ENCODE measurements around the gene SEMA4F.

SEMA4F gene

DNA sequence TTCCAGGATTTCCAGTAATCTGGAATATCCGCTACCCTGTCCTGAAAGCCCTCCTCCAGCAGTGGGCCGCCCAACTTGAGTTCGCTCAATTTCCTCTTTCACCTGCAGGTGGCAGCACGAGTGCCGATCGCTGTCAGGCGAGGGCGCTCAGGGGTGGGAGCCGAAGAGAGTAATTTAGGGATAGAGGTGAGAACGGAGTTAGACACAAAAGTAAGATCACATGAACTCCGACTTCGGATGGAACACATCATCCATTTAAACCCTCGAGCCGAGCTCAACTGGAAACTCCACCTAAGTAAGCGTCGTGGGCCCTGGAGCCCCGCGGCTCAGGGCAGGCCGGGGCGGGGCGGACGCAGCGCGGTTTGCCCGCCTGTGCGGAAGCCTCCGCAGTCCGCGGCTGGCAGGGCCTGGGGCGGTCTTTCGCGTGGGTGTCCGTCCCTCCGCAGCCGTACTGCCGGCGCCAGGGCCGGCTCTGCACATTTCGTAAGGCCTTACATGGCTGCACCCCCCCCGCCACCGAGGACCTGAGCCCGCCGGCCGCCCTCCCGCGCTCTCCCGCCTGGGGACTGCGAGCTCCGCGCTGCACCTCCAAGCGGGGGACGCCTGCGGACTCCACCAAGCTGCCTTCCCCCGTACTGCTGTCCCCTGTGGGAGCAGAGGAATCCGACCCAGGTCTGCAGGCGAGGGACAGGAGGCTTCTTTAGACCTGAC, 61.2 kb downstream of the SEMA4F start:
- peak; percentile 41 for DNase-seq (ENCODE audit: extremely low read depth, low read depth)
- peak; percentile 86 for TF ChIP-seq CTCF (IDR thresholded peaks at IDR 0.05; ENCODE audit: low read depth, low read length)

GRCh38 chr2:74715880-74716279, 61.8 kb downstream of the SEMA4F start:
- TF ChIP-seq CTCF (IDR thresholded peaks at IDR 0.05; ENCODE audit: low read depth, low read length): no peak
- no peak for DNase-seq (ENCODE audit: extremely low read depth, low read depth)

DNA sequence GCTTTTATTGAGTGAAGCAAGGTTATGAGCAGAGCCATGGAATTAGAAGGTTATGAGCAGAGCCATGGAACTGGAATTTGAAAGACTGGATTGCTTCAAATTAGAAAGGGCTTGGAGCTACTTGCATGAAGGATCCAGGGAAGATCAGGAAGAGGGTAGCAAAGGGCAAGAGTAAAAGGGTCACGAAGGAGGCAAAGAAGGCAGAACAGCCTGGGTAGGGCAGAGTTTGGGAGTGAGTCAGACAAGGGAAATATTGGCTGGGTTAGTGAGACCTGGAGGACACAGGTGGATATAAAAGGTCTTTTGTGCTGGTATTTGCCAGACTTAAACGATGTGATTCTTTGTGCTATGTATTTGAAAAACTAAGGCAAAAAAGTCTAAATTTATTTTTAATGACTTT, 65.0 kb downstream of the SEMA4F start:
- TF ChIP-seq CTCF (IDR thresholded peaks at IDR 0.05; ENCODE audit: low read depth, low read length): no peak
- no peak for DNase-seq (ENCODE audit: extremely low read depth, low read depth)

GRCh38 chr2:74721316-74721715, 67.3 kb downstream of the SEMA4F start:
- TF ChIP-seq CTCF (IDR thresholded peaks at IDR 0.05; ENCODE audit: low read depth, low read length): no peak
- no peak for DNase-seq (ENCODE audit: extremely low read depth, low read depth)

DNA sequence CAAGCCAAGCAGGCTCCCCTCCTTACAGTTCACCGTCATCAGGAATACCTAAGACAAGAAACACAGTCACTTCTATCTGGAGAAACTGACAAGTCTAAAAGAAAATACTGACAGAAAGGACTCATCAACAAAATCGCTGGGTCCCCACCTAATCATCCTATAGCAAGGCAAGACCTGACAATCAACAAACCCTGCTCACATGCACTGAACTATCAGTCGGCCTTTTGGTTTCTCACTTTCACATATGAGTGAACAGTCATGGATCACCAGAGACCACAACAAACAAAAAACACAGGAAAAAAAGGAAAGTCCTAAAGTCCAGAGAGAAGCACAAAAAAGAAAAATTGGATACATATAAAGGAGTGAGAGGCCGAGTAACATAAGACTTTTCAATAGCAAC, 70.4 kb downstream of the SEMA4F start:
- DNase-seq (ENCODE audit: extremely low read depth, low read depth): no peak

GRCh38 chr2:74725287-74725686, 71.2 kb downstream of the SEMA4F start:
- no peak for TF ChIP-seq CTCF (IDR thresholded peaks at IDR 0.05; ENCODE audit: low read depth, low read length)
- DNase-seq (ENCODE audit: extremely low read depth, low read depth): no peak

More for the DNA sequence above, 70.4 kb downstream of the SEMA4F start:
- no peak for TF ChIP-seq CTCF (IDR thresholded peaks at IDR 0.05; ENCODE audit: low read depth, low read length)

DNA sequence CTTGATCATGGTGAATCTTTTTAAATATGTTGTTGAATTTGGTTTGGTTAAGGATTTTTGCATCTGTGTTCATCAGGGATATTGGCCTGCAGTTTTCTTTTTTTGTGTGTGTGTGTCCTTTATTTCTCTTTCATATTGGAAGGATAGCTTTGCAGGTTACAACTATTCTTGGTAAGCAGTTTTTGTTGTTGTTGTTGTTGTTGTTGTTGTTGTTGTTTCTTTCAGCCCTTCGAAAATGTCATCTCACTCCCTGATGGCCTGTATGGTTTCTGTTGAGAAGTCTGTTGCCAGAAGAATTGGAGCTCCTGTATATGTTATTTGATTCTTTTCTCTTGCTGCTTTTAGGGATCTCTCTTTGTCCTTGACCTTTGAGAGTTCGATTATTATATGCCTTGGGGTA, 74.8 kb downstream of the SEMA4F start:
- DNase-seq (ENCODE audit: extremely low read depth, low read depth): no peak
- no peak for TF ChIP-seq CTCF (IDR thresholded peaks at IDR 0.05; ENCODE audit: low read depth, low read length)

Data from AG09319 (cell line).